NCI-H748 treated with DMSO at 0.1 percent for 48 hours (cell line): ENCODE measurements around the gene NREP.
A peak's percentile ranks its signal among the peaks of the same experiment; 100 is the strongest.

Source experiments
- DNase-seq: peaks from one replicate; lab custom pipeline; 2025; lab: John Stamatoyannopoulos, UW

NREP gene, protein sequence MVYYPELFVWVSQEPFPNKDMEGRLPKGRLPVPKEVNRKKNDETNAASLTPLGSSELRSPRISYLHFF

DNA sequence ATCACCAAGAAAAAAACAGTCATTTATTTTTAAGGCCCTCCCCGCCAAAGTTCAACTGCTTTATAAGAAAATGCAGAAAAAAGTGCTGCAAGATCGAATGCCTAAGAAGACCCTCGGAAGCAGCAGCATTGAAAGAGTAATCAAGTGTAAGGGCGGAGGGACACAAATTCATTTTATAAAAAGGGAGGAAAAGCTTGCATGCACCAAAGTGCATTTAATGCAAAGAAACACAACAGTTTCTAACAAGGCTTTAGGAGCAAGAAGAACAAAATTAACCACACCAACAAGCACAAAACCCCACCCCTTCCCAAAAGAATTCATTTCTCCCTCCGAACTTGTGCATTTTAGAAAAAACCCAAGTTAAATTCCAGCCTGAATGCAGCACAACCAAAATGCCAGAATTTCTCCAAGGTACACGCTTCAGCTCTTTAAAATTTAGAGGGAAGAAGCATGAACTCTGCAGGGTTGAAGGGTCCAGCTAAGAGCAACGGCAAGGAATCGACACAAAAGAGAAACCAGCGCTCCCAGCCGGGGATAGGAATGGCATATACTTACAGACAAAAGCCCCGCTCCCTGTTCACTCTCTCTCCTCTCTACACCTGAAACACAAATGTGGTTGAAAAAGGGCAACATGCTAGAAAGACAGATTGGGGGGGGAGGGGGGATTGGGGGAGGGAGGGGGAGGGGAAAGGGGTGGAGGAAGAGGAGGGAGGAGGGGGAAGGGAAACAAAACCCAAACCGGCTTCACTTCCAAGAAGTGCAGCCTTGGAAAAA lies at the start of gene NREP:
Gene NREP, minus strand, starts transcription at position 614 of the 774 bp plus-strand sequence. CDS start 1,422 bp downstream, outside the sequence.
- DNase-seq, result peak; percentile 77

- DNase-seq, result no peak
Measured at GRCh38 chr5:111806753-111807152, 49.8 kb upstream of the NREP start.

DNA sequence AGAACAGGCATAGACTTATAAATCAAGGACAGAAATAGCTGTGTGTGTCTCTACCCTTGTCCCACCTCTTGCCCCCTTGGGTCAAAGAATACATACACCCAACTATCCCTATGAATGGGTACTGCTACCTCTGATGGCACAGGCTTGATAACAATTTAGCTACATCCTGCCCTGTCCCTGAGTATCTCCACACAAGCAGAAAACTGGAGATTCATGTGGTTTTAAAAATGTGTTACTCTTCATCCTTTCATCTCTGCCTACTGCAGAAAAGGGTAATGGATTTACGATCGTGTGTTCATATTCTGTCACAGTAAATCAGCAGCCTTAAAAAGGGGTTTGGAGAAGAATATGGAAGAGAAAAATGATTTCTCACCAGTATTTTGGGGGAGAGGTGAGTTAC lies 49.2 kb upstream of the NREP start:
- DNase-seq, result no peak

- no peak for DNase-seq
Measured at GRCh38 chr5:111805071-111805470, 48.1 kb upstream of the NREP start.

GRCh38 chr5:111800351-111800750 lies 43.4 kb upstream of the NREP start:
- DNase-seq, result no peak

GRCh38 chr5:111795142-111795541 lies 38.1 kb upstream of the NREP start:
- no peak for DNase-seq

DNA sequence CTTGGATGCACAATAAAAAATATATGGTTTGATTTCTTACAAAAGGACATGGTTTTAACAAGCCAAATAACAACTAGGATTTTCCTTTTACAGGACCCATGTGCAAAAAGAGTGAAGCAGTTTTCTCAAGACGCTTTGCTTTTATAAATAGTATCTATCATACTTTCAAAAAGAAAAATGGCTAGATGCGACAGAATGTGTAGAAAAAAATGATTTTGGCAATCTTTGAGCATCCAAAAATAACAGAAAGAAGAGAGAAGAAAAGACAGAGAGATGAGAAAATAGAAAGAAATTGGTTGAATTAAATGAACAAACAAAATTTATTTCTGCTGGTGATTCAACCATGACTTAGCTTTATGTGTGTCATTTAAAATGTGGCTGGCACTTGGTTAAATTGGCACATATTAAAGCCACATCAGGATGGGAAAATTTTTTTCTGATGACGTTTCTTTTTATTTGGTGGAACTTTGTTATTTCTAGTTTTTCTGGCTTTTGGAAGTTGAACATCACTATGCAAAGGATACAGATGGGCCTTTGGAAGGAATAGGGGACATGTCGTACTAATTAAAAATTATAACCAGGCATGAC lies 35.6 kb upstream of the NREP start:
- no peak for DNase-seq

- DNase-seq, result no peak
Measured at GRCh38 chr5:111790295-111790694, 33.3 kb upstream of the NREP start.

- no peak for DNase-seq
Measured at GRCh38 chr5:111787006-111787405, 30.0 kb upstream of the NREP start.

- no peak for DNase-seq
Measured at GRCh38 chr5:111784491-111785181, 27.6 kb upstream of the NREP start.

DNA sequence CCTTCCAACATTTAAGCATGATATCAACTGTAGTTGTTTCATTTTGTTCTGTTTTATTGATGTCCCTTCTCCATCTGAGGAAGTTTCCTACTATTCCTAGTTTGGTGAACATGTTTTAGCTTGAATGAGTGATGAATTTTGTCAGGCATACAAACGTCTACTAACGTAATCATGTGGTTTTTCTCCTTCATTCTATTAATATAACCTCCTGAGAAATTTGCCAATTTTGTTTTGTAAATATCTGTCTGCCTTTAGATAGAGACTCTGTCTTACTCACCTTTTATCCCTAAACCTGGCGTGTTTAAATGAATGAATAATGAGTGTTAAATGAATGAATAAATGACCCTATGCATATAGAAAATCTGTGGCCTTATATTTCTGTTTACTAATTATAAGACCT lies 26.5 kb upstream of the NREP start:
- DNase-seq, result no peak

DNA sequence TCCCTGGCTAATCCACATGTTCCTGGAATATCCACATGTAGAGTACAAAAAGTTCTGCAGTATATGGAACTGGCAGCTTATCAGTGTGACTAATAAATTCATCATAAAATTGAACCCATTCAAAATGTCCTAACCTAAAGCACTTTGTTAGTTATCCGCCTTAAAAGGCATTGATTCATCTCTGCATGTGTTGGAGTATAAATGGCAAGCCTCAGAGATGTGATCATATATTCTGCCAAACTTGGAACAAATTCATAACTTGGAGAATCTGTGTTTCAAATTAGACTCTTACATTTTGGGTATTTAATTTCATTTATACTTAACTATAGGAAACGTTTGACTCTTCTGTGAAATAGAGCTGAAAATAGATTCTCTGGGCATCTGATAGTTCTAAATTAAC lies 25.2 kb upstream of the NREP start:
- no peak for DNase-seq

DNA sequence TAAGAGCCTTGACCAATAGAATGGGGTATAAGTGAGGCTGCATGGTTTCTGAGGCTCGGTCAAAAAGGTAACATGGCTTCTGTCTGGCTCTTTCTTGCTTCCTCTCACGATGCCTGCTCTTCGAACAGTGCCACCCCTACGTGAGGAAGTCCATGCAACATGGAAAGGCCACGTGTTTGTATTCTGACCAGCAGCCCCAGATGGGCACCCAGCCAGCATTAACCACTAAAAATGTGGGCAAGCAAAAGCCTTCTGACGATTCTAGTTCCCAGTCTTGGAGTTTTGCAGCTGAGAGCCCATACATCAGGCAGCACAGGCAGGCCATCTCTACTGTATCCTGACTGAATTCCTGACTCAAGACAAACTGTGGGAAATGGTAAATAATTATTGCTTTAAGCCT lies 24.2 kb upstream of the NREP start:
- no peak for DNase-seq

GRCh38 chr5:111779922-111780292 lies 22.9 kb upstream of the NREP start:
- DNase-seq, result no peak

DNA sequence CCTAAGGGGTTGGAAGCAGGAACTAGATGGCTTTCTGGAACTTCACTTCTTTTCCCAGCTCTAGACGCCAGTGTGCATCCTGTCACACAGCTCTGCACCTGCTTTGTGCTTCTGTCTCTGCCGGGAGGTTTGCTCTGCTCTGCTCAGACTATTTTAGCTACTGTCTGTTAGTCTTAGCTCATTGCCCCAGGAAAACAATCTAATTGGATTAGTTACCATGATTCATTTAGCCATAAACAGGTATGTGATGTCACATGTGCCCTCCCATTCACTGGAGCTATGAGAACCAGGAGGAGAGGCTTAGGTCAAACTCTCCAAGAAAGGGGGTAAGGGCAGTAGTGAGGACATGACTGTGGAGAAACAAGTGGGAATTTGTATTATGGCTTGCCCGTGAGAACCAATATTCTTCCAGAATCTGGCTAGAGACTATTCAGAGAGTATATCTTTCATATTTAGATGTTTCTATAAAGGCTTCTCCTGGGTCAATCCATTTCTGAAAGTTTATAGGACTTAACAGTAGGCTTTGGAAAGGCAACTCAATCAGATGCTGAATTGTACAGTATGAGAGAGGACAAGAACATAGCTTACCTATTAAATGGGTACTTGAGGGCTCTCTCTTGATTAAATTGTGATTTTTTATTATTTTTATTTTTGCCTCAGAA lies 22.4 kb upstream of the NREP start:
- DNase-seq, result no peak

DNA sequence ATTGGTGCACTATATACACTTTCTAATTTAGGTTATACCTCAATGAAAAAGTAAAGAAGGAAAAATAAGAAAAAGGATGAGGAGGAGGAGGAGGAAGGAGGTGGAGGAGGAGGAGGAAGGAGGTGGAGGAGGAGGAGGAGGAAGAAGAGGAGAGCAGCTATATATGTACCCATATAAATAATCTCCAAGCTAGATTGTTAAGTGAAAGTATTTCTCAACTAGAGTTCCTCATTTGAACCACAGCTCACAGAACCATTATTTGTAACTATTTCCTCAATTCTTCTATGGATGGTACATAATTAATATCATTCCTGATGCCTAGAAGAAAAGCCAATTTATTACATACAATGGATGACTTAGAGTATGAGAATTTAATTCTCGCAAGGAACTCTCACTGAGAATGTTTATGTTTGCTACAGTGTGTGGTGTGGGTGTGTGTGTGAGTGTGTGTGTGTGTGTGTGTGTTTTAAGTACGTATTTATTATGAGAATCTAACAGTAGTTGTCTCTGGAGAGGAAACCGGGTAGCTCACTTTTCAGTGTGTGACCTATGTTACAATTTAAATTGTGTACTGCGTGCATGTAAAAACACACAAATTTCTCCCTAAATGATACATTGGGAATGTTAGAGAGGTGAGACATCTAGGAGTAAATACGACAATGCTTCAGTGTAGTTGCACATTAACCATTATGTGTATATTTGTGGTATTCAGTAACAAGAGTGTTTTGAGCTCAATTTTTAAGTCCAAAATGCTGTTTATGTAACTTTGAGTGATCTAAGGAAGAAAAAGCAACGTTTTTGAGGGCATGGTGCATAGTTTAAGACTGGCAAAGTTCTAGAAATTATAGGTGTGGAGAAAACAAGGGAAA lies 20.2 kb upstream of the NREP start:
- DNase-seq, result no peak

DNA sequence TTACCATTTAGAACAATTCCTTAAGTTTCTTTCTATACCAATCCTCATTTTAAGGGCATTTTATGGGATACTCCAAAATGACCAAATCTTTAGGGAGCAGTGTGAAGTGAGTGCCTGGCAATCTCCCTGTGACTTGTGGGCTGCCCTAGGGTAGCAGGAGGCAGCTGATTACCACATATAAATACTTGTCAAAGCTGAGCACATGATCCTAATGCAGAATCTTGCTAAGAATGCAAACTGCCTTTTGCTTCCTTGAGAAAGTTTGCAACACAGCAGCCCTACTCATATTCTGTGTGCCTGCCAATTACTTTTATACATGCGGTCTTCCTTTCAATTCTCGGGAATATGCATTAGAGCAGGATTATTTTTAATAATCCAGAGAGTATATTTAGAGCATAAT lies 18.2 kb upstream of the NREP start:
- DNase-seq, result no peak

GRCh38 chr5:111774525-111774924 lies 17.5 kb upstream of the NREP start:
- DNase-seq, result no peak

DNA sequence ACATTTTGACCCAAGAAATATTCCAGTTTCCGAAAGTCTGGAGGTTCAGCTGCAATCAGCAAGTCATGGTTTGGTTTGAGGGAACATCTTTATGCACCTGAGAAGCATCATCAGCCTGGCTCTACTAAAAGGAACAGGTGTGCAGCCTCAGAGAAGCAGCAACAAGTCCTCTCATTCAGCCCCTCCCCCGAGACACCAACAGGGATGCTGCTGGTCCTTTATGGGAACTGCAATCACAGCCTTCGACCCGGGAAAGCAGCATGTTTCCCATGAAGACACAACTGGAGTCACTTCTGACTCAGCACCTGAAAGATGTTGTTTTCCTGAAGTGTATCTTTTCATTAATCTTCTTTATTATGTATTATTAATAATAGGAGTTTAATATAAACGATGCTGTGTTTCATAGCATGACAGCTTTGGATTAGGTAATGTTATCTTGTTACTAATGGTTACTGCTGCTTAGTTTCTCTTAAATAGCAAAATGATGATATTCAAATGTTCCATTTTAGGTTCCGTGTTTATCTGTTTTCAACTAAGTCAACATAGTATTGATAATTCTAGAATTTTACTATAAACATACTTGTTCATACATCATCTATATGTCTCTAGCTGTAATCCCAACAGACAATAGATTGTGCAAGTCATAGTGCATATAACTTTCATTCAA lies 15.6 kb upstream of the NREP start:
- no peak for DNase-seq

GRCh38 chr5:111769541-111769940 lies 12.5 kb upstream of the NREP start:
- DNase-seq, result no peak
